Breast epithelium (tissue), 4 donors: ENCODE data around the gene CALY. TPM values are rescaled to one million over a fixed set of nuclear protein-coding genes. Genes with fewer than 3 reads are reported as not detected.

Experiments
- DNase-seq, 2 donors: peaks; one replicate each; pipeline ENCODE4 v3.0.0-alpha.2; 2019; ENCODE audit warnings: low spot score in 2 of 2
- H3K27ac ChIP-seq, 2 donors: fragments of 200-600 bp; sonication (generic) in 1 of 2; one replicate each; pipeline ENCODE4 v1.5.1; 2016 to 2019; ENCODE audit warnings: mild to moderate bottlenecking in 1 of 2
- H3K27me3 ChIP-seq, 2 donors: fragments of 200-600 bp; sonication (generic) in 1 of 2; one replicate each; pipeline versions ENCODE4 v1.5.1 to v1.6.0; 2017 to 2019; ENCODE audit warnings: control low read depth in 1 of 2, mild to moderate bottlenecking in 1 of 2
- H3K36me3 ChIP-seq: fragments of 200-600 bp; one replicate; pipeline ENCODE4 v1.5.1; 2019
- H3K4me1 ChIP-seq, 2 donors: fragments of 200-600 bp; sonication (generic); one replicate each; pipeline ENCODE4 v1.5.1; 2016 to 2019; ENCODE audit warnings: control low read depth in 1 of 2
- H3K4me3 ChIP-seq, 3 donors: fragments of 200-600 bp; sonication (generic); 1 replicate in 2 of 3; 2 replicates in 1 of 3; pipeline ENCODE4 v1.5.1; 2016 to 2019; ENCODE audit warnings: mild to moderate bottlenecking in 3 of 3, moderate library complexity in 2 of 3
- H3K9me3 ChIP-seq, 2 donors: fragments of 200-600 bp; sonication (generic) in 1 of 2; one replicate each; pipeline ENCODE4 v1.5.1; 2016 to 2019; ENCODE audit warnings: control low read depth in 1 of 2
- POLR2A ChIP-seq: fragments of 450-650 bp; IDR thresholded peaks from one replicate; pipeline ENCODE4 v1.6.1; 2016; ENCODE audit warnings: antibody characterized with exemption, mild to moderate bottlenecking, moderate library complexity
- POLR2AphosphoS5 ChIP-seq, 3 donors: sonication (generic); formaldehyde crosslinking; IDR thresholded peaks; one replicate each; pipeline ENCODE4 v1.6.1; 2017; ENCODE audit warnings: antibody characterized with exemption in 3 of 3
- intact Hi-C: fragments of 100-400 bp; cut with DNase I; formaldehyde crosslinking; loops from one replicate; pipeline ENCODE4 v1.15.1; 2023; ENCODE audit warnings: low total_unique reads
- total RNA-seq, 3 donors: library from RNA; depleted of rRNA; stranded (reverse); fragments of >200 nt; gene quantifications; one replicate each; pipeline ENCODE4 v1.1.0, GENCODE V29; 2016
- TF ChIP-seq, protein P1 (sequence below), 3 donors: fragments of 450-650 bp; IDR thresholded peaks; one replicate each; pipeline ENCODE4 v1.5.1; 2016 to 2017; ENCODE audit warnings: antibody characterized with exemption in 3 of 3, mild to moderate bottlenecking in 3 of 3, moderate library complexity in 3 of 3

Gene CALY
- total RNA-seq, 3 donors from 2014 or later: 0.66 TPM; not detected in 2

DNA sequence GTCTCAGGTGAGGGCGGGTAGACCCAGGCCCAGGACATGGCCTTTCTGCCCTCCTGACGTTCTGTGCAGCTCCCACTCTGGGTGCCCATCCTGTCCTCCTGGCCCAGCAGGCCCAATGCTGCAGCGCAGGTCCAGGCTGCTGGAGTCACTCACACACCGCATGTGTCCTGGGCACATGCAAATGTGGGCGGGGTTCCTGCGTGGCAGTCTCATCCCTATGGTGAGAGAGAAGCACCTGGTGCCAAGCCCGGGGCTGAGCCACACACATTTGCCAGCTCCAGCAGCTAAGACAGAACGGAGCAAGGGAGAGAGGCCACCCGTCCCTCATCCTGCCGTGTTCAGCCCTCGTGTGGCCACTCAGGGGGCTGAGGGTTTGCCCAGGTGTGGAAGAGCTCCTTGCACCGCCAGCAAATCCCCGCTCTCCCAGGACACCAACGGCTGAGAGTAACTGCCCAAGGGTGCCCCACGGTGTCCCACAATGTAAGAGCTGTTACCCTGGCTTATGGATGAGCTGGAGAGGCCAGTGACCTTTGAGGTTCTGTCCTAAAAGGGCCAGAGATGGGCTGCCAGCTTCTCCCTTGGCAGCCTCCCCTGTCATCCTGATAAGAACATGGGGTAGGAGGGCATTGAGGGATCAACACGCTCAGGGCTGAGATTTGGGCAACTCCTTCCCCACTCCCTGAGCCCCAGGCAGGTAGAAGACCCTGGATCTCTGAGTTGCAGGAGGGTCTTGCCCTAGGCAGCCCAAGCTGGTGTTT lies 16.7 kb upstream of the CALY start:
- peaks cover 0 to 10% of the 10 kb centered on the region in 2 donors for H3K27me3 ChIP-seq

DNA sequence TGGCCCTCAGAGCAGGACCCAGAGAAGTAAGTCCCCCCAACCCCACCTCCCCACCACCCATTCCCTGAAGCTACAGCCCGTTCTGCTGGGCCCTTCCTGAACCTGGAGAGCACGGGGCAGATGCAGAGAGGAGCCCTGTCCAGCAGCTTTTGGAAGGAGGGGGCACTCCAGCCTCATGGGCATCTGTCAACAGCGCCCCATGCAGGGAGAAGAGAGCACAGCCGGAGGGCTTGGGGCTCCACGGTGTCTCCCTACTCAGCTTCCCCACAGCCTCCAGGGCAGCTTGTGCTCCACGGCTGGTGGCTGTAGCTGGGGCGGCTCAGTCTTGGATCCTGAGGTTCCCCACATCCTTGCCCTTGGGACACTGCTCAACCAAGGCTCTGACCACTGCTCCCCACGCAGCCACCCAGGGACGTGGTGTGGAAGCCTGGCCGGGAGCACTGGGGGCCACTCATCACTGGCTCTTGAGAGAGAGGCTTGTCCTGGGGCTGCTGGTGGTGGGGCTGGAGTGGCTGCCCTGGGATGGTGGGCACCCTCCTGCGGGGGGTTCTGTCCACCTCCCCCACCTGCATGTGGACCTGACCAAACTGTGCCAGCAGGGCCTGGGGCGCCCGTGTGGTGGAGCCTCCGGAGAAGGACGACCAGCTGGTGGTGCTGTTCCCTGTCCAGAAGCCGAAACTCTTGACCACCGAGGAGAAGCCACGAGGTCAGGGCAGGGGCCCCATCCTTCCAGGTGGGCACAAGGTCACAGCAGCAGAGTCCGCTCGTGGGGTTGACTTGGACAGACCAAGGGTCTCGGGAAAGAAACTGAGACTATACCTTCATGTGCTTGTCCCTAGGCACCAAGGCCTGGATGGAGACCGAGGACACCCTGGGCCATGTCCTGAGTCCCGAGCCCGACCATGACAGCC lies 15.0 kb upstream of the CALY start:
- TF ChIP-seq POLR2AphosphoS5 (IDR thresholded peaks at IDR 0.05) (no peak), POLR2A (no peak)
- TF ChIP-seq, protein P1, sequence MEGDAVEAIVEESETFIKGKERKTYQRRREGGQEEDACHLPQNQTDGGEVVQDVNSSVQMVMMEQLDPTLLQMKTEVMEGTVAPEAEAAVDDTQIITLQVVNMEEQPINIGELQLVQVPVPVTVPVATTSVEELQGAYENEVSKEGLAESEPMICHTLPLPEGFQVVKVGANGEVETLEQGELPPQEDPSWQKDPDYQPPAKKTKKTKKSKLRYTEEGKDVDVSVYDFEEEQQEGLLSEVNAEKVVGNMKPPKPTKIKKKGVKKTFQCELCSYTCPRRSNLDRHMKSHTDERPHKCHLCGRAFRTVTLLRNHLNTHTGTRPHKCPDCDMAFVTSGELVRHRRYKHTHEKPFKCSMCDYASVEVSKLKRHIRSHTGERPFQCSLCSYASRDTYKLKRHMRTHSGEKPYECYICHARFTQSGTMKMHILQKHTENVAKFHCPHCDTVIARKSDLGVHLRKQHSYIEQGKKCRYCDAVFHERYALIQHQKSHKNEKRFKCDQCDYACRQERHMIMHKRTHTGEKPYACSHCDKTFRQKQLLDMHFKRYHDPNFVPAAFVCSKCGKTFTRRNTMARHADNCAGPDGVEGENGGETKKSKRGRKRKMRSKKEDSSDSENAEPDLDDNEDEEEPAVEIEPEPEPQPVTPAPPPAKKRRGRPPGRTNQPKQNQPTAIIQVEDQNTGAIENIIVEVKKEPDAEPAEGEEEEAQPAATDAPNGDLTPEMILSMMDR (IDR thresholded peaks at IDR 0.05): no peak
- Histone ChIP-seq H3K4me3 (no peak overlapping the region), H3K9me3 (no peaks in the 10 kb centered on the region), H3K27ac (no peak overlapping the region), H3K4me1 (peaks cover 0 to 2% of the 10 kb centered on the region in 2 donors), H3K27me3 (peaks cover 6 to 25% of the 10 kb centered on the region in 2 donors), H3K36me3 (no peaks in the 10 kb centered on the region)
- intact Hi-C loops: no loop called here
- no peak for DNase-seq

More for the DNA sequence above, 16.7 kb upstream of the CALY start:
- TF ChIP-seq POLR2A (no peak), POLR2AphosphoS5 (IDR thresholded peaks at IDR 0.05) (no peak)
- TF ChIP-seq, protein P1 (IDR thresholded peaks at IDR 0.05): no peak
- Histone ChIP-seq H3K4me3 (no peak overlapping the region), H3K27ac (no peak overlapping the region), H3K36me3 (no peaks in the 10 kb centered on the region), H3K9me3 (no peaks in the 10 kb centered on the region), H3K4me1 (peaks cover 0 to 4% of the 10 kb centered on the region in 2 donors)
- no peak for DNase-seq
- intact Hi-C loops: no loop called here

DNA sequence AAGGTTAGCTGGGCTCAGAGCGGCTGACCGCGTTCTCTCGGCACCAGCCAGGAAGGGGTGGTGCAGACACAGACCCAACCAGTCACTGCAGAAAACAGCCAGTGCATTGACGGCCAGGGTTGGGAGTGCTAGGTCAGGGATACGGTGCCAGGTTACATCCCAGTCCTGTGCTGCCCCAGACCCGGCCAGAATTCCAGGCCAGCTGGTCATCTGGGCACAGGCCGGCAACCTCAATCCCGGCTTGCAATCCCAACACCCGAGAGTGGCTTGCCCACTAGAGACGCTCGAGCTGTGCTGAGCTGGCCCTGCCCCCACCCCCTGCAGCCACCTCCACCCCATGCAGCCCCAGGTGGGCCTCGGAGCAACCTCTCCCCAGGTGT lies 14.2 kb upstream of the CALY start:
- TF ChIP-seq, protein P1 (IDR thresholded peaks at IDR 0.05): no peak
- TF ChIP-seq POLR2A: no peak
- TF ChIP-seq POLR2AphosphoS5 (IDR thresholded peaks at IDR 0.05): no peak
- intact Hi-C loops: no loop called here
- H3K4me1 ChIP-seq: no peaks in the 10 kb centered on the region
- H3K4me3 ChIP-seq: no peak overlapping the region
- peaks cover 6 to 31% of the 10 kb centered on the region in 2 donors for H3K27me3 ChIP-seq
- DNase-seq: no peak
- H3K36me3 ChIP-seq: no peaks in the 10 kb centered on the region
- no peaks in the 10 kb centered on the region for H3K9me3 ChIP-seq
- no peak overlapping the region for H3K27ac ChIP-seq

DNA sequence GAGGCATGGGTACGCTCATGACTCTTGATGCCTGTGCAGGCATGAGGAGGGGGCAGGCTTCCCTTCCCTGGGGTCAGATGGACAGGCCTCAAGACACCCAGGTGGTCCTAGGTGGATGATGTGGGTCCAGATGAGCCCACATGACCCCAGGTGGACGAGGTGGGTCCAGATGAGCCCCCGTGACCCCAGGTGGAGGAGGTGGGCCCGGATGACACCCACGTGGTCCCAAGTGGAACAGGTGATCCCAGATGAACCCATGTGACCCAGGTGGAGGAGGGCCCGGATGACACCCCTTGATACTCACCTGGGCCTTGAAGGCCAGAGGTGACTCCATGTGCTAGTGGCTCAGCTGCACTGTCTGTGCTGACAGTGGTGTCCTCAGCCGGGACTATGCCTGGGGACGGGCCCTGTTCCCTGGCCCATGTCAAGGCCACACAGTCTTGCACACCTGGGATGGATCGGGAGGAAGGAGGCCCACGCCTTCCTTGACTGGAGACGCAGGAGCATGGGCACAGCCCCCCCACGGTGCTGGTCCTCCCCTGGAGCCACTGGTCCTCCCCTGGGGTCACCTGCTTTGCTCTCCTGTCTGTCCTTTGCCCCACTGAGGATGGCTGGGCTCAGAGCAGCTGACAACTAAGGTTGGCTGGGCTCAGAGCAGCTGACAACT lies 13.7 kb upstream of the CALY start:
- H3K36me3 ChIP-seq: no peaks in the 10 kb centered on the region
- H3K9me3 ChIP-seq: no peaks in the 10 kb centered on the region
- intact Hi-C loops: no loop called here
- H3K4me1 ChIP-seq: no peaks in the 10 kb centered on the region
- TF ChIP-seq POLR2AphosphoS5 (IDR thresholded peaks at IDR 0.05) (no peak), POLR2A (no peak)
- TF ChIP-seq, protein P1 (IDR thresholded peaks at IDR 0.05): no peak
- no peak for DNase-seq
- H3K4me3 ChIP-seq: no peak overlapping the region
- peaks cover 6 to 36% of the 10 kb centered on the region in 2 donors for H3K27me3 ChIP-seq
- H3K27ac ChIP-seq: no peak overlapping the region
